HG03196 (cell line): Measurements from ENCODE around the gene TMEM219.

ENCODE experiments used
- ATAC-seq: cut with Tn5 transposase; IDR thresholded peaks from one replicate; pipeline ENCODE4 v1.9.1; 2021; ENCODE audit not compliant: unreplicated experiment

The TMEM219 gene

DNA sequence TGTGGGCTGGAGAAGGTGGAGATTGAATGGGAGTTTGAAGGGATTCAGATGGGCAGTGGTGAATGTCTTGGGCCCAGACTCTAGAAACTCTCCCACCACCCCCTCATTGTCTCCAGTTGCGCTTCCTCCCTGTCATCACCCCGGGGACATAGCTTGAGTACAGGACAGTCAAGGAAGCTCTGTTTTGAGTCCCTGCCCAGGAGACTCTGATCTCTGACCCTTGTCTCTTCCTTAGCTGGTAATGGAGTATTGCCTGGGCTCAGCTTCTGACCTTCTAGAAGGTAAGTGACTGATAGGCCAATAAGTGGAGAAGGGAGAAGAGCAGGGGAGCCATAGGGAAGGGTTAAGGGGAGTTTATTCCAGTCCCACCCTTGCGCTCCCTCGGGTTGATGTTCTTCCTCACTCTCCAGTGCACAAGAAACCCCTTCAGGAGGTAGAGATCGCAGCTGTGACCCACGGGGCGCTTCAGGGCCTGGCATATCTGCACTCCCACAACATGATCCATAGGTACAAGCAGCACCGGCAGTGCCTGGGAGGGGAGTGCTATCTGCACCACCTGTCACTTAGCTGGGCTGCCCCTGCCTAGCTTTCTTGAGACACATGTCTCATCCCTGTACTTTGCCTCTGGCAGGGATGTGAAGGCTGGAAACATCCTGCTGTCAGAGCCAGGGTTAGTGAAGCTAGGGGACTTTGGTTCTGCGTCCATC lies 16.8 kb downstream of the TMEM219 start:
- no peak for ATAC-seq

GRCh38 chr16:29982560-29983419 lies 20.9 kb downstream of the TMEM219 start:
- no peak for ATAC-seq

DNA sequence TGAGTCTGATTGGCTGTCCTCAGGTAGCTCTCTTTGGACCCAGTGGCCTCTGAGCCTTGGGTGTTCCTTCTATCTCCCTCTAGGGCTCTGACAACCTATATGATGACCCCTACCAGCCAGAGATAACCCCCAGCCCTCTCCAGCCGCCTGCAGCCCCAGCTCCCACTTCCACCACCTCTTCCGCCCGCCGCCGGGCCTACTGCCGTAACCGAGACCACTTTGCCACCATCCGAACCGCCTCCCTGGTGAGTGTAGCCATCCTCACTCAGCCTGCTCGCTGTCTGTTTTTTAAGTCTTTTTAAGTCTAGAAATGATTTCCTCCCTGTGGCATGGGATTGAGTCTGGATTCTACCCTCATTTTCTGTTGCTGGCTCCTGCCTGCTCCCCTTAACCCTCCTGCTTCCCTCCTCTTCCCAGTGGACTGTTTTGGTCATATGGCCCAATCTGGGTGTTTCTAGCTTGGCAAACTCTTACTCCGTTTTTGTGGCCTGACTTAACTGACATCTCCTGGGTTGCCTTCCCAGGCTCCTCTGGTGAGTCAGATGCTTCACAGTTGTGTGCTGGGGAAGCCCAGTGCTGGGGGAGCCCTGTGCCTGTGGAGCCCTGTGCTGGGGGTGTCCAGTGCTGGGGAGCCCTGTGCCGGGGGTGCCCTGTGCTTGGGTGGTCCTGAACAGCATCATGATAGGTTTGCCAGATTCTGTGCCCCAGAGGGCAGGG lies 21.7 kb downstream of the TMEM219 start:
- no peak for ATAC-seq

GRCh38 chr16:29984137-29984763 lies 22.4 kb downstream of the TMEM219 start:
- no peak for ATAC-seq

DNA sequence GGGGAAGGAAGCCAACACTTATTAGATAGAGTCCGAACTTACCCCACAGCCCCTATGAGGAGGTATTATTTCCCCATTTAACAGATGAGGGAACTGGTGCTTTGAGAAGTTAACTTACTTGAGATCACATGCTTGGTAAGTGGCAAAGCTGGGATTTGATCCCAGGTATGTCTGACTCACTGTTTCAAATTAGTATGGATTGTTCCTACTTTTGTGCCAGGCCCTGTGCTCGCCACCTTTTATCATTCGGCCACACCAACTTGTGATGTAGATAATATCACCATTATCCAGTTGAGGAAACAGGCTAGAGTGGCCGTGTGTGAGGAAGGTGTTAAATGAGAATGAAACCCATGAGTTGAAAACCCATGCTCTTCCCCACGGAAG lies 22.9 kb downstream of the TMEM219 start:
- no peak for ATAC-seq

DNA sequence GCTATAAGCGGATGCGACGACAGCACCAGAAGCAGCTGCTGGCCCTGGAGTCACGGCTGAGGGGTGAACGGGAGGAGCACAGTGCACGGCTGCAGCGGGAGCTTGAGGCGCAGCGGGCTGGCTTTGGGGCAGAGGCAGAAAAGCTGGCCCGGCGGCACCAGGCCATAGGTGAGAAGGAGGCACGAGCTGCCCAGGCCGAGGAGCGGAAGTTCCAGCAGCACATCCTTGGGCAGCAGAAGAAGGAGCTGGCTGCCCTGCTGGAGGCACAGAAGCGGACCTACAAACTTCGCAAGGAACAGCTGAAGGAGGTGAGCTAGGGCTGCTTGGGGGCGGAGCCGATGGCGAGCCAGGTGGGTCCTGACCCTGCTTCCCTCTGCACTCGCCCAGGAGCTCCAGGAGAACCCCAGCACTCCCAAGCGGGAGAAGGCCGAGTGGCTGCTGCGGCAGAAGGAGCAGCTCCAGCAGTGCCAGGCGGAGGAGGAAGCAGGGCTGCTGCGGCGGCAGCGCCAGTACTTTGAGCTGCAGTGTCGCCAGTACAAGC lies 23.5 kb downstream of the TMEM219 start:
- ATAC-seq, result no peak

DNA sequence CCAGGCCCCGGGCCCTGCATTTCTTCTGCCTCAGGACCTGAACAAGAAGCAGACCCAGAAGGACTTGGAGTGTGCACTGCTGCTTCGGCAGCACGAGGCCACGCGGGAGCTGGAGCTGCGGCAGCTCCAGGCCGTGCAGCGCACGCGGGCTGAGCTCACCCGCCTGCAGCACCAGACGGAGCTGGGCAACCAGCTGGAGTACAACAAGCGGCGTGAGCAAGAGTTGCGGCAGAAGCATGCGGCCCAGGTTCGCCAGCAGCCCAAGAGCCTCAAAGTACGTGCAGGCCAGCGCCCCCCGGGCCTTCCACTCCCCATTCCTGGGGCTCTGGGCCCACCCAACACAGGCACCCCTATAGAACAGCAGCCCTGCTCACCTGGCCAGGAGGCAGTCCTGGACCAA lies 24.4 kb downstream of the TMEM219 start:
- no peak for ATAC-seq

DNA sequence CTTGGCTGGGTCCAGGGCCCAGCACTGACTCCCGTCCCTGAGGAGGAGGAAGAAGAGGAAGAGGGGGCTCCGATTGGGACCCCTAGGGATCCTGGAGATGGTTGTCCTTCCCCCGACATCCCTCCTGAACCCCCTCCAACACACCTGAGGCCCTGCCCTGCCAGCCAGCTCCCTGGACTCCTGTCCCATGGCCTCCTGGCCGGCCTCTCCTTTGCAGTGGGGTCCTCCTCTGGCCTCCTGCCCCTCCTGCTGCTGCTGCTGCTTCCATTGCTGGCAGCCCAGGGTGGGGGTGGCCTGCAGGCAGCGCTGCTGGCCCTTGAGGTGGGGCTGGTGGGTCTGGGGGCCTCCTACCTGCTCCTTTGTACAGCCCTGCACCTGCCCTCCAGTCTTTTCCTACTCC lies 25.1 kb downstream of the TMEM219 start:
- no peak for ATAC-seq

- ATAC-seq, result no peak
Observed at GRCh38 chr16:29987371-29988085, 25.6 kb downstream of the TMEM219 start.

- no peak for ATAC-seq
Observed at GRCh38 chr16:29988346-29989075, 26.6 kb downstream of the TMEM219 start.

DNA sequence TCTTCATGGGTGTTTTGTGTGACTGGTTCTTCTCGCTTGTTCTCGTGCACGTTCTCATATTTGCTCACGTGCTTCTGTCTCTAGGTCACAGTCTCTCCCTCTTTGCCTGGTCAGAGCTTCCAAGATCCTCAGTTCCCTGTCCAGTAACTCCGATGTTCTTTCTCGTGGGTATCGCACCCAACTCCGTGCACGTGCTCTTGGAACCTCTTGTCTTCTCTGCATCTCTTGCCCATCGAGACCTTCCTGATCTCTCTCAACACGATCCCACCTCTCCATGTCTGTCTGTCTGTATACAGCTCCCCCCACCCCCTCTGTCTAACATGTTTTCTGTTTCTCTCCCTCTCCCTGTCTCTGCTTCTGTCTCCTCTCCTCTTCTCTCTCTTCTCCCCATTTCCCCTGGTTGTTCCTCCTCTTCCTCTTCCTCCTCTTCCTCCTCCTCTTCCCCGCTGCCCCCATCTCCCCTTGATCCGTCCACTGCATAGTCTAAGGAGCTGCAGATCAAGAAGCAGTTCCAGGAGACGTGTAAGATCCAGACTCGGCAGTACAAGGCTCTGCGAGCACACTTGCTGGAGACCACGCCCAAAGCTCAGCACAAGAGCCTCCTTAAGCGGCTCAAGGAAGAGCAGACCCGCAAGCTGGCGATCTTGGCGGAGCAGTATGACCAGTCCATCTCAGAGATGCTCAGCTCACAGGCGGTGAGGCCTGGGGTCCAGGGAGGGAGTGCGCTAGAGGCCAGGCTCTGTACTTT lies 27.4 kb downstream of the TMEM219 start:
- no peak for ATAC-seq

GRCh38 chr16:29990034-29990433 lies 28.2 kb downstream of the TMEM219 start:
- no peak for ATAC-seq

DNA sequence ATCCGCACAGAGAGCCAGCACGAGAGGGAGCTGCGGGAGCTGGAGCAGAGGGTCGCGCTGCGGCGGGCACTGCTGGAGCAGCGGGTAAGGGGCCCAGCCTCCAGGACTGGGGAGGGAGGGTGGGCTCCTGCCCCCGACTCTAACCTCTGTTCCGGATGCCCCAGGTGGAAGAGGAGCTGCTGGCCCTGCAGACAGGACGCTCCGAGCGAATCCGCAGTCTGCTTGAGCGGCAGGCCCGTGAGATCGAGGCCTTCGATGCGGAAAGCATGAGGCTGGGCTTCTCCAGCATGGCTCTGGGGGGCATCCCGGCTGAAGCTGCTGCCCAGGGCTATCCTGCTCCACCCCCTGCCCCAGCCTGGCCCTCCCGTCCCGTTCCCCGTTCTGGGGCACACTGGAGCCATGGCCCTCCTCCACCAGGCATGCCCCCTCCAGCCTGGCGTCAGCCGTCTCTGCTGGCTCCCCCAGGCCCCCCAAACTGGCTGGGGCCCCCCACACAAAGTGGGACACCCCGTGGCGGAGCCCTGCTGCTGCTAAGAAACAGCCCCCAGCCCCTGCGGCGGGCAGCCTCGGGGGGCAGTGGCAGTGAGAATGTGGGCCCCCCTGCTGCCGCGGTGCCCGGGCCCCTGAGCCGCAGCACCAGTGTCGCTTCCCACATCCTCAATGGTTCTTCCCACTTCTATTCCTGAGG lies 29.1 kb downstream of the TMEM219 start:
- ATAC-seq, result no peak

DNA sequence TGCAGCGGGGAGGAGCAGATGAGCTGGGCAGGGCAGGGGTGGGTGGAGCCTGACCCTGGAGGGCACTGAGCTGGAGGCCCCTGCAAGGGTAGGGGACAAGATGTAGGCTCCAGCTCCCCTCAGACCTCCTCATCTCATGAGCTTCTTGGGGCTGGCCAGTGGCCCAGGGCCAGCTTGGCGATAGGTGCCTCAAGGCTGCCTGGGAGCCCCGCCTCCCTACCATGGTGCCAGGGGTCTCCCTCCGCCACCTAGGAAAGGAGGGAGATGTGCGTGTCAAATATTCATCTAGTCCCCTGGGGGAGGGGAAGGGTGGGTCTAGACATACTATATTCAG lies 29.7 kb downstream of the TMEM219 start:
- ATAC-seq, result no peak

DNA sequence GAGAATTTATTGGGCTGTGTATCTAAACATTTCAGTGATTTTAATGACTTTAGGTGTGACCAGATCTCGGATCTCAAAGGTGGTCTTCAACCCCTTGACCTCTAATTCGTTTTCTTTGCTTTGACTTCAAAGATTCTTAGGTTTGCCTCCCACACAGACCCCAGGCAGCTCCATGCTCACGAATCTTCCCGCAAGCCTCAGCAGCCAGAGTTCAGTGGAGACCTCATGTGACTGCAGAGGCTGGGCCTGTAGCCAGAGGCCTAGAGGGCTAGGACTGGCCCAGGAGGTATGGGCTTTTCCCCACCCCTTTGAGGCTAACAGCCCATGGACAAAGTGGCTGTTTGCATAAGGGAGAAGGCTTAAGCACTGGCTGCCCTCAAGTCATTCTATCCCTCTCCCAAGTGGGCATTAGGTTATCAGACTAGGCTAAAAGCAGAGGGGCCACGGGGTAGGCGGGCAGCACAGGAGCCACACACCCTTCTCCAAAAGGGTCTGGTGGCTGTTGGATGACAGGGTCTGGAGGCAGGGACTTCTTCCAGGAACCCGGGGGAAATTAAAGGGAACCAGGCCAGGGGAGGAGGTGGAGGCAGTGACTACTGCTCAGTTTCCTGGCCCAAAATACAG lies 30.6 kb downstream of the TMEM219 start:
- no peak for ATAC-seq

- ATAC-seq, result no peak
Observed at GRCh38 chr16:29993191-29993902, 31.5 kb downstream of the TMEM219 start.

DNA sequence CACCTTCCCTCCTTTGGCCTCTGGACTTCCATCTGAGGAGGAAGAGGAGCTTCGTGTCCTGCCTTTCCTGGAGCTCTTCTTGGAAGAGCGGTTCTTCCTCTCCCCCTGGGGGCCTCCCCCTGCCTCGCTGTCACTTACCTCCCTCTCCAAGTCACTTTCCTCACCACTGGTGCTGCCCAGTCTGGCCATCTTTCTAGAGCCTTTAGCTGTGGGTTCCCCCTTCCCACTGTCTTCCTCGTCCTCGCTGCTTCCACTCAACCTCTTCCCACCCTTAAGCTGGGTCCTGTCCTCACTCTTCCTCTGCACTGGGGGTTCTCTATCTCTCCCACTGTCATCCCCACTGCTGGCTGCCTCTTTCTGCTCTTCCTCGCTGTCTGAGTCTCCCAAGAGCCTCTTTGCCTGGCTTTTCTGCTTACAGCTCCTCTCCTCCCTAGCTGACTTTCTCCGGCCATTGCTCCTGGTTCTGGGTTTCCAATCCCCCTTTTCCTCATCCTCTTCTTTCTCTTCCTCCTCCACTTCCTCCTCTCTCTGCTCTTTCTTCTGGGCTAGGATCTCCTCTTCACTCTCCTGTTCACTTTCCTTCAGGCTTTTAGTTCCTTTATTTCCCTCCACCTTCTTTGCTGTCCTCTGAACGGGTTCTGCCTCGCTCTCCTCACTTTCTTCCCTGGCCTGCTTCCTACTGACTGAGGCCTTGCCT lies 32.2 kb downstream of the TMEM219 start:
- ATAC-seq, result no peak
